Measurements from ENCODE around the gene DBF4B.
A peak's percentile ranks its signal among the peaks of the same experiment; 100 is the strongest.
"Not testable (repeated sequence)": the region's sequence is repeated elsewhere in the genome, so short reads cannot be mapped to it uniquely, and the experiment has no call there.

DBF4B gene

DNA sequence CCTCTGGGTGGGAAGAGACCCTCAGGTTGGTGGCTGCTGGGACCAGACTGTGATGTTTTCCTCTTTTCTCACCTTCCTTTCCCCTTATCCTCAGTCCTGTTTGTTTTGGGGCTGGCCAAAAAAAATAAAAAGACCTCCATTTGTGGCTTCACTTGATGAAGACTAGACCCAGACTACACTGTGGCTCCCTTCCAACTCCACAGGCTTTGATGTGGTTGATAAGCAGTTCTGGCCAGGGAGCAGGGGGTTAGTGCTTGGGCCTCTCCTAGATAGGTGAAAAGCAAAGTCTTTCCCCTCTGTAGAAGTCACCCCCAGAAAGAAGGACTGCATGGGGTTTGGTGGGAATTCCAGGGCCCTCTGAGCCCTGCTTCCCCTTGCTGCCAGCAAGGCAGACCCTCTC lies 39.1 kb downstream of the DBF4B start:
- H3K4me1 Mint-ChIP-seq: no peaks in the 10 kb centered on the region
- H3K9me3 Mint-ChIP-seq: no peaks in the 10 kb centered on the region
- H3K27me3 Mint-ChIP-seq: no peaks in the 10 kb centered on the region
- ATAC-seq (ENCODE audit: low read depth) (no peak), DNase-seq (ENCODE audit: low spot score in 2 of 2) (no peak)
- H3K27ac Mint-ChIP-seq: no peak overlapping the region
- peaks cover 18% of the 10 kb centered on the region for H3K36me3 Mint-ChIP-seq
- H3K4me3 Mint-ChIP-seq: no peak overlapping the region

DNA sequence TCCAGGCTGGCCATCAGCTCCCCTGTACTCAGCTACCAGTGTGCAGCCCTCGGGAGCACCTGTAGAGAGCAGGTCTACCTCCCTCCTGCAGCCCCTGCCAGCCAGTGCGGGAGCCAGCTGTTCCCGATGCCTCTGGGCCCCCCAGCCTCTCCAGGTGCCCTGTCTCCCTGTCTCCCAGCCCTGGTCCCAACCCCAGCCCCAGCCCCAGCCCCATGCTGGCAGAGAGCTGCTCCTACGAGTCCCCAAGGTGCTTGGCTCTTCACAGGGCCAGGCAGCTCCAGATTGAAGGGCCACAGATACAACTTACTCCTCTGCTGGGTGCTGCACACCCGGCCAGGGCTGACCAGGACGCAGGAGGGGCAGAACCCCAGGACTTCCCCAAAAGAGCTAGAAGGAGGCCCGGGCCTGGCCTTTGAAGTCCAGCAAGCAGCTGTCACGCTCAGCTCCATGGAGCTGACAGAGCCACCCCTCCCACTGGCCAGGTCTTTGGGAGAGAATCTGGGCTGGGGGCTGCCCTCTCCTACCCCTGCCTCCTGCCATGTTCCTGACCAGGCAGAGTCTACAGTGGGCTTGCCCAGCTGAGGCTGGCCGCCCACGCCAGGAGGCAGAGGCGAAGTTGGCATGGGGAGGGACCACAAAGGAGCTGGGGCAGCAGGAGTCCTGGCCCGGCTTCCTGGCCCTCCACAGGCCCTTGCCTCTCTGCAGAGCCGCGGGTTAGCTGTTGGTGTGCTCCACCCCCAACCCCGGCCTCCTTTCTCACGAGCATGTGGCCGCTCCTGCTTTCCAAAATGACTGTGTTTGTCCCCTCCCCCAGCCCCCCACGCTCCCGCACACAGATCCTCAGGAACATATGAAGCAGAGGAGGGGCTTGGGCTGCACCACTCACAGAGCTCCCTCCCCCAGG lies 40.9 kb downstream of the DBF4B start:
- peaks cover 17% of the 10 kb centered on the region for H3K36me3 Mint-ChIP-seq
- peaks cover 2% of the 10 kb centered on the region for H3K27me3 Mint-ChIP-seq
- H3K9me3 Mint-ChIP-seq: no peaks in the 10 kb centered on the region
- no peak for DNase-seq (ENCODE audit: low spot score in 2 of 2)
- ATAC-seq (ENCODE audit: low read depth): no peak
- no peak overlapping the region for H3K4me3 Mint-ChIP-seq
- H3K4me1 Mint-ChIP-seq: no peaks in the 10 kb centered on the region
- H3K27ac Mint-ChIP-seq: no peak overlapping the region

DNA sequence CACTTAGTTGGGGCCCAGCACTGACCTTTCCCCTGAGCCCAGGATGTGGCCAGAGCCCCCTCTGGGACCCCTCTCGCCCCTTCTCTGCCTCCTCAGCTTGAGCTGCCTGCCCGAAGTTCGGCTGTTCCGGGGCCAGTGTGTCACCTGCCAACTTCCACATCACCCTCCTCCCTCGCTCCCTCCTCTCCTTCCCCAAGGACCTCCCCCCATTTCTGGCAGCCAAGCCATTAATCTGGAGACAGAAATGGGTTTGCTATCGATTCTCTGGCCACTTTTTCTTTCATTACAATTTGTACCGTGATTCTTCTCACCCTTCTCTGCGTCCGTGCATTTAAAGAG lies 41.5 kb downstream of the DBF4B start:
- DNase-seq (ENCODE audit: low spot score in 2 of 2) (no peak), ATAC-seq (ENCODE audit: low read depth) (no peak)
- Mint-ChIP-seq H3K4me1 (no peaks in the 10 kb centered on the region), H3K27me3 (peaks cover 2% of the 10 kb centered on the region), H3K9me3 (no peaks in the 10 kb centered on the region), H3K4me3 (no peak overlapping the region), H3K27ac (no peak overlapping the region), H3K36me3 (peaks cover 17% of the 10 kb centered on the region)

DNA sequence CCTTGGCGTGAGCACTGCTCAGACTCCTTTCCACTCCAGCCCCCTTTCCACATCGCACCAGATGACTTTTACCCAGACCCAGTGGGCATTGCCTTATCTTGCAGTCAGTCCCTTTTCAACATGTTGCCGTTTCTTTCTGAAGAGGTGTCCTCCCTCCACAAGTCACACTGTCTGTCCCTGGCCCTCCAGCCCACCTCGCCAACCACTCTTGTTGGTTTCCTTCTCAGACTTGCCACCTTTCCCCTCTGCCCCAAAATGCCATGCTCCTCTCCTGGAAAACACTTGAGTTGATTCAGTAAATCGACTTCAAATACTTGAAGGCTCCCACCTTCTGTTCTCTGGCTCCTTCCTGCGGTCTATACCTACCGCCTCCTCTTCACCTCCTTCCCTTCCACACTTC lies 42.9 kb downstream of the DBF4B start:
- no peaks in the 10 kb centered on the region for H3K9me3 Mint-ChIP-seq
- DNase-seq (ENCODE audit: low spot score in 2 of 2) (no peak), ATAC-seq (ENCODE audit: low read depth) (no peak)
- peaks cover 2% of the 10 kb centered on the region for H3K27me3 Mint-ChIP-seq
- peaks cover 17% of the 10 kb centered on the region for H3K36me3 Mint-ChIP-seq
- H3K4me3 Mint-ChIP-seq: no peak overlapping the region
- no peaks in the 10 kb centered on the region for H3K4me1 Mint-ChIP-seq
- H3K27ac Mint-ChIP-seq: no peak overlapping the region

DNA sequence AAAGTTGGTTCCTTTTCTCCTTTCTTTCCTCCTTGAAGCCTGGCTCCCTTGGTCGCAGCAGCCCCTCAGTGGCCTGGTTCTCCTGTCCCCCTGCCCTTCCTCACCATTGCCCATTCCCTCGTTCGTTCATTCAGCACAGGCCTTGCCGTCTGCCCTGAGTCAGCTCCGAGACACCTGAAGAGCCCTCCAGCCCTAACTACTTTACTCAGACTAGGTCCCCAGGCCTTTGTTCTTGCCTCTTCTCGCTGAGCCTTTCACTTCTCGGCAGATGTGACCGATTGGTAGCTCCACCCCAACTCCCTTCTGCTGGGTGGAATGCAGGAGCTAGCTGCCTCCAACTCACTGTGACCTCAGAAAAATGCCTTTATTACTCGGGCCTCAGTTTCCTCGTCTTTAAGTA lies 43.3 kb downstream of the DBF4B start:
- no peak overlapping the region for H3K27ac Mint-ChIP-seq
- no peak overlapping the region for H3K4me3 Mint-ChIP-seq
- H3K27me3 Mint-ChIP-seq: peaks cover 2% of the 10 kb centered on the region
- H3K9me3 Mint-ChIP-seq: no peaks in the 10 kb centered on the region
- ATAC-seq (ENCODE audit: low read depth) (no peak), DNase-seq (ENCODE audit: low spot score in 2 of 2) (no peak)
- H3K4me1 Mint-ChIP-seq: no peaks in the 10 kb centered on the region
- H3K36me3 Mint-ChIP-seq: peaks cover 17% of the 10 kb centered on the region

DNA sequence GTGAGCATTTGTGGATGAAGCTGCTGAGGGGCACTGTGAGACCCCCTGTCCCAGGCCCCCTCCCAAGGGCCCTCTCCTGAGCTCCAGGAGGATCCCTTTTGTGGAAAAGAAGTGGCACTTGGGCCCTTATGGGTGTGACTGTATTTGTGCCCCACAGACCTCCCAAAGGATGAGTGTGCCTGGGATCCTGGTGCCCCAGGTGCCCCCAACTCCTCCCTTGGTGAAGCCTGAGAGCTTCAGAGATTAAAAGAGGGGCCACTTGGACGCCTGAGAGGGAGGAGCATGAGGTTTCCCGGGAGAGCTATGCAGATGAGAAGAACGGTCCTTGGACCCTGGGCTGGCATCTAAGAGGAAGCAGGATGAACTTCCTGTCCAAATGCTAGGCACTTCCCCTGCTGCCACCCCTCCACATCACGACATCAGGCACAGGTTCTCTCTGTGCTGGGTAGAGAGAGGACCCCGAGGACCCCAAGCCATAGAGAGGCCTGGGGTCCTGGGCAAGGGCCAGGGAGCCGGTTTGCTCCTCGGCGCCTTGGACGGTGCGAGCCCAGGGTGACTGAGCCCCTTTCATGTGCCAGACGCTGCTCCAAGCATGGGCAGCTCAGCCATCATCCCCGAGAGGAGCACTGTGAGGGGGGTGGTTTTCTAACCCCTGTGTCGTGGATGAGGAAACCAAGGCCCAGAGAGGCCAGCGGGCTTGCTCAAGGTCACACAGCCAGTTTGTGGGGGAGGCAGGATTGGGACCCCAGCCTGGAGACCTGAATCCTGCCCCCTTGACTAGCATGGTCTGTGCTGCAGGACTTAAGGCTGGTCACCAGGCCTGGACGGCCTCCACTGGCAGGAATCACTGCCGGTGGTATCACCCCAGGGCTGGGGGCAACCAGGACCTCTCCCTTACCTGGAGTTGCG lies 44.7 kb downstream of the DBF4B start:
- ATAC-seq (ENCODE audit: low read depth) (no peak), DNase-seq (ENCODE audit: low spot score in 2 of 2) (no peak)
- peaks cover 4% of the 10 kb centered on the region for H3K4me1 Mint-ChIP-seq
- H3K27ac Mint-ChIP-seq: no peak overlapping the region
- no peaks in the 10 kb centered on the region for H3K9me3 Mint-ChIP-seq
- H3K36me3 Mint-ChIP-seq: peaks cover 15% of the 10 kb centered on the region
- peaks cover 7% of the 10 kb centered on the region for H3K27me3 Mint-ChIP-seq
- no peak overlapping the region for H3K4me3 Mint-ChIP-seq

DNA sequence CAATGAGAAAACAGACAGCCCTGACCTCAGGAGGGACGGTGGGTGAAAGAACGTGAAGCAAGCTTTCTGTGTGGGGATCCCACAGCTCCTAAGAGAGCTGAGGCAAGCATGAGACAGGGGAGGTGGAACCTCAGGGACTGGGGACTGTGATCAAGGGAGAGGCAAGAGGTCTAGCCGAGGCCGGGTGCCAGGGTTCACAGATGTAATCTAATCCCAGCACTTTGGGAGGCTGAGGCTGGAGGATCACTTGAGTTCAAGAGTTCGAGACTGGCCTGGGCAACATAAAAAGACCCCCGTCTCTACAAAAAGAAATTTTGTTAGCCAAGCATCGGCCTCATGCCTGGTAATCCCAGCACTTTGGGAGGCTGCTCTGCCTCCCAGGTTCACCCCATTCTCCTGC lies 45.8 kb downstream of the DBF4B start:
- DNase-seq (ENCODE audit: low spot score in 2 of 2): no peak
- peaks cover 7% of the 10 kb centered on the region for H3K27me3 Mint-ChIP-seq
- no peaks in the 10 kb centered on the region for H3K9me3 Mint-ChIP-seq
- no peak for ATAC-seq (ENCODE audit: low read depth)
- no peak overlapping the region for H3K4me3 Mint-ChIP-seq
- H3K36me3 Mint-ChIP-seq: peaks cover 13% of the 10 kb centered on the region
- H3K27ac Mint-ChIP-seq: no peak overlapping the region
- peaks cover 5% of the 10 kb centered on the region for H3K4me1 Mint-ChIP-seq

DNA sequence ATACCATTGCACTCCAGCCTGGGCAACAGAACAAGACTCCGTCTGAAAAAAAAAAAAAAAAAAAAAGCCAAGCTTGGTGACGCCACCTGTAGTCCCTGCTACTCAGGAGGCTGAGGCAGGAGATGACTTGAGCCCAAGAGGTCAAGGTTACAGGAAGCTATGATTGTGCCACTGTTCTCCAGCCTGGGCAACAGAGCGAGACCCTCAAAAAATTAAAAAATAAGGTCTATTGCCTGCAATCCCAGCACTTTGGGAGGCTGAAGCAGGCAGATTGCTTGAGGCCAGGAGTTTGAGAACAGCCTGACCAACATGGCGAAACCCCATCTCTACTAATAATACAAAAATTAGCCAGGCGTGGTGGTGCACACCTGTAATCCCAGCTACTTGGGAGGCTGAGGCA lies 46.7 kb downstream of the DBF4B start:
- H3K4me3 Mint-ChIP-seq, H3K4me1 Mint-ChIP-seq, H3K27ac Mint-ChIP-seq: not testable (repeated sequence)

DNA sequence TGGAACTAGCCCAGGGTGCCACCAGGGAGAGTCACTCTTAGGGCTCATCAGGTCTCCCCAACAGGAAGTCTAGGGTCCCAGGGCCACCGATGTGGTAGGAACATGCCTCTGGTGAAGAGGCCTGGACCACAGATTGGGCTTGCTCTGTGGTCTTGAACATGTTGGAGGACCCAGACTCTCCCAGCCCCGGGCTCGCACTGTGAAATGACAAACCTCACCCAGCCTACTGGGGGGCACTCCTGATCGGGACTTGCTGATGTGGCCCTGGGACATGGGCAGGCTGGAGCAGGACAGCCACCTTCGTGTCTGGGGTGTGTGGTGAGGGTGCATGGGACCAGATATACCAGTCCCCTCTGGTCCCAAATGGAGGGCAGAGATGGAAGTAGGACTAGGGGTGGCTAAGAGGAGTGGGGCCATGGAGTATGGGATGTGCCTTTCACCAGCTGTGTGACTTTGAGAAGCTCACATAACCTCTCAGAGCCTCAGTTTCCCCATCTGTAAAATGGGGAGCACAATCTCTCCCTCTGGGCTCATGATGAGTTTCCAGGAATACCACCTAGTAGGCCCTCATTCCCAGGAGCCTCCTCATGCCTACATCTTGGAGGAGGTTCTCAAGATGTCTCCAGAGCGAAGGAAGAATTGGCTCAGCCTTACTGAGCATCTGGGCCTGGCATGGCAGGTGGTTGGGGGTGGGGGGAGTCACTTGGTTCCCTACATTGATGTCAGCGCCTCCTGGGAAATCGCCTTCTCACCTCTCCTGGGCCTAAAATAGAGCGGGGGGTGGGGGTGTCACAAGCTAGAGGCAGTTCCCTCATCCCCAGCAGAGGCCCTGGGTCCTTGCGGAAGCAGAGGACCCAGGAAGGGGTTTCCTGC lies 48.8 kb downstream of the DBF4B start:
- Mint-ChIP-seq H3K27me3 (peaks cover 15% of the 10 kb centered on the region), H3K27ac (no peak overlapping the region)

More for the DNA sequence above, 46.7 kb downstream of the DBF4B start:
- H3K27me3 Mint-ChIP-seq; DNase-seq (ENCODE audit: low spot score in 2 of 2); ATAC-seq (ENCODE audit: low read depth); H3K9me3 Mint-ChIP-seq: not testable (repeated sequence)
- peaks cover 11% of the 10 kb centered on the region for H3K36me3 Mint-ChIP-seq

DNA sequence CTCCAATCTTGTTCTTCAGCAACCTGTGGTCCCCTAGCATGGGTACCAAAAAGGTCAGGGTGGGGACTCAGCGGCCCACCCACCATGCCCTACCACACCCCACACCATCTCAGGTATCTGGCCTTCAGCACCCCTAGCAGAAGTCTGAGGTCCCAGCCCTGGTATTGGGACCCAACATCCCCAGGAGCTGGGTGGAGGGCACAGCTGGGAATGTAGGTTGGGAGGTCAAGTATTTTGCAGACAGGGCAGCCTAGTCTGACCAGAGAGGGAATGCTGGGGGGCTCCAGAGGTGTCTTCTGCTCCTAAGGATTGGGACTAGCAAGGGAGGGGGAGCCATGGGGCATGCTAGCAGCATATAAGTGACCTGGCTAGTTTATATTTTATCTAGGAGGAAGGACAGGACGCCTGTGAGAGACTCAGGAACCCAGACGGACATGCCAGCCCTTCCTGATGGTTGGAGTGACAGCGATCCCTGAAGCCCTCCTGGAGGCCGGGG lies 49.5 kb downstream of the DBF4B start:
- Mint-ChIP-seq H3K27me3 (peaks cover 15% of the 10 kb centered on the region), H3K4me3 (peak overlapping the region; percentile 65), H3K4me1 (peaks cover 5% of the 10 kb centered on the region), H3K27ac (no peak overlapping the region), H3K36me3 (peaks cover 2% of the 10 kb centered on the region), H3K9me3 (no peaks in the 10 kb centered on the region)
- no peak for ATAC-seq (ENCODE audit: low read depth)
- no peak for DNase-seq (ENCODE audit: low spot score in 2 of 2)

More for the DNA sequence above, 48.8 kb downstream of the DBF4B start:
- peaks cover 5% of the 10 kb centered on the region for H3K4me1 Mint-ChIP-seq
- peaks cover 2% of the 10 kb centered on the region for H3K36me3 Mint-ChIP-seq
- H3K4me3 Mint-ChIP-seq: no peak overlapping the region
- ATAC-seq (ENCODE audit: low read depth): no peak
- DNase-seq (ENCODE audit: low spot score in 2 of 2): no peak
- no peaks in the 10 kb centered on the region for H3K9me3 Mint-ChIP-seq

DNA sequence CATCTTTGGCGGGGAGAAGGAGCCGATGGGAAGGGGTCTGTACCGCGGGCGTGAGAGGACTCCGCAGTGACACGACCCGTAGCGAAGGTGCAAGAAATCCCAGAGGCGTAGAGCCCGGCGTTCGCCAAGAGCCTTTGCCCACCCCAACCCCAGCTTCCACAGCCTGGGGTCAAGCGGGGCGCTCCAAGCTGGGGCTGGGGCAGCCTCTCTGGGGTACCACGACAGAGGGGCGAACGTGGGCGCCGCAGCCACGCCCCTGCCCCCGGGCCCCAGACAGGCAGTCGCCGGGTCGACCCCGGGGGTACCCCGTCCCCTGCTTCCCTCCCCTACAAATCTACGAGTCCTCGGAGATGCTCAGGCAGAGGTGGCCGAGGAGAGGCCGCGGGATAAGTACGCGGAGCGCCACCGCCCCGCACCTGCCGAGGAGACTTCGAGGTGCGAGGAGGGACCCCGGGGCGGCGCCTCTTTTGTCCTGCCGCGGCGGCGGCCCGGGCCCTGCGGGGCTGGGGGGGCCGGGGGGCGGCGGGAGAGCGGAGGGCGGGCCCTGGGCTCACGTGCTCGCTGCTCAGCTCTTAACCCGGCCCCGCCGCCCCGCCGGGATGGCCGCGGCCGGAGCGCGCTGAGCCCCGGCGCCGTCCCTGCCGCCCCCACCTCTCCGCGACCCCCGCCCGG lies 50.1 kb downstream of the DBF4B start, which contains the start of gene ADAM11:
Gene ADAM11, plus strand, starts transcription at position 575 of the 672 bp plus-strand sequence. CDS start 212 bp downstream, outside the sequence.
- Mint-ChIP-seq H3K4me3 (peak within 1 kb of the TSS; percentile 65), H3K27me3 (peaks cover 15% of the 10 kb centered on the region), H3K36me3 (peaks cover 2% of the 10 kb centered on the region), H3K4me1 (peaks cover 5% of the 10 kb centered on the region), H3K27ac (no peak within 1 kb of the TSS), H3K9me3 (no peaks in the 10 kb centered on the region)
- ATAC-seq (ENCODE audit: low read depth): peak; percentile 51
- DNase-seq (ENCODE audit: low spot score in 2 of 2): peak in 1 of 2 donors; percentile 31

DNA sequence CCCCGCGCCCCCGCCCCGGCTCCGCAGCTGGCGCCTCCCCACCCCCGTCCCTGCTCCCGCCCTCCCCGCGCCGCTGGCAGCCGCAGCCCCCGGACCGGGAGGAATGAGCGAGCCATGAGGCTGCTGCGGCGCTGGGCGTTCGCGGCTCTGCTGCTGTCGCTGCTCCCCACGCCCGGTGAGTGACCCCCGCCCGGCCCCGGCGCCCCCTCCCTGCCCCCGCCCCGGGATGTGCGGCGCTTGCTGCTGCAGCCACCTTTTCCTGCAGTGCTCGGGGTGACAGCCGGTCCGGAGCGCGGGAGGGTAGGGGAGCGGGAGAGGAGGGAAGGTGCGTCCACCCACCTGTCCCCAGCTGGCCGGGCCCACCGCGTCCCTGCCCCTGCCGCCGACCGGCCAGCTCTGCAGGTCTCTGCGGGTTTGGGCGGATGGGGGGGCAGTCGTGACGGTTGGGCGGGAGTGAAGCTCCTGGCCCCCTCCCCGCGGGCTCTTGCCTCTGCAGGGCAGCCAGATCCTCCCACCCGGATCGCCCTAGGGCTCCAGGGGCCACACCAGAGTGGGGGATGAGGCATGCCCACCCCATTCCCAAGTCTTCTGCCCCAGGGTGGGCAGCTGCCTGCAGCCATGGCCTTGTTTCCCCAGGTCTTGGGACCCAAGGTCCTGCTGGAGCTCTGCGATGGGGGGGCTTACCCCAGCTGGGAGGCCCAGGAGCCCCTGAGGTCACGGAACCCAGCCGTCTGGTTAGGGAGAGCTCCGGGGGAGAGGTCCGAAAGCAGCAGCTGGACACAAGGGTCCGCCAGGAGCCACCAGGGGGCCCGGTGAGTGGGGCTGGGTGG lies 50.8 kb downstream of the DBF4B start:
- Mint-ChIP-seq H3K27ac (no peak overlapping the region), H3K36me3 (no peaks in the 10 kb centered on the region), H3K27me3 (peaks cover 15% of the 10 kb centered on the region), H3K4me3 (peak overlapping the region; percentile 43), H3K9me3 (no peaks in the 10 kb centered on the region), H3K4me1 (peaks cover 5% of the 10 kb centered on the region)
- ATAC-seq (ENCODE audit: low read depth) (peak; percentile 26), DNase-seq (ENCODE audit: low spot score in 2 of 2) (peak in 1 of 2 donors; percentile 30)

All from memory B cell (primary cell).